K562 (cell line): ENCODE data around the gene XPC. TPM values are rescaled to one million over a fixed set of nuclear protein-coding genes. Genes with fewer than 3 reads are reported as not detected.

ENCODE experiments used
- BHLHE40 ChIP-seq: IDR thresholded peaks from 2 replicates; pipeline ENCODE4 v1.6.1; 2011; ENCODE audit warnings: low read length, improper control_type of control experiment
- BRF1 ChIP-seq: IDR thresholded peaks from 3 replicates; pipeline ENCODE4 v1.6.1; 2011; ENCODE audit warnings: borderline replicate concordance, mild to moderate bottlenecking; ENCODE audit not compliant: insufficient read length; ENCODE audit errors: extremely low read depth
- ELF4 ChIP-seq: fragments of 450-650 bp; formaldehyde crosslinking; IDR thresholded peaks from 2 replicates; pipeline ENCODE4 v1.4.0; 2022; ENCODE audit warnings: missing genetic modification characterization
- ETV5 ChIP-seq: sonication (generic); formaldehyde crosslinking; IDR thresholded peaks from 2 replicates; pipeline ENCODE4 v1.4.0; 2020; ENCODE audit warnings: low read depth, mild to moderate bottlenecking, missing genetic modification reagents
- FOXK1 ChIP-seq: sonication (generic); formaldehyde crosslinking; IDR thresholded peaks from 2 replicates; pipeline ENCODE4 v1.8.0; 2022; ENCODE audit warnings: missing genetic modification reagents, mild to moderate bottlenecking, borderline replicate concordance
- KLF13 ChIP-seq: fragments of 450-650 bp; IDR thresholded peaks from 2 replicates; pipeline ENCODE4 v1.6.1; 2016; ENCODE audit warnings: missing genetic modification characterization, low read depth, mild to moderate bottlenecking, missing compliant biosample characterization, moderate library complexity, borderline replicate concordance
- MYC ChIP-seq, 2 experiments: fragments of 250-450 bp in 1 of 2; sonication (Bioruptor Pico) in 1 of 2; IDR thresholded peaks; 2 replicates each; pipeline versions ENCODE4 v1.5.1 to v1.6.1; 2012 to 2021; ENCODE audit warnings: low read depth in 2 of 2, borderline replicate concordance in 1 of 2, improper control_type of control experiment in 1 of 2, low read length in 1 of 2, mild to moderate bottlenecking in 1 of 2, moderate library complexity in 1 of 2
- NBN ChIP-seq: fragments of 450-650 bp; IDR thresholded peaks from 2 replicates; pipeline ENCODE4 v1.6.1; 2016; ENCODE audit warnings: low read depth, mild to moderate bottlenecking
- NCOA2 ChIP-seq, 2 experiments: fragments of 450-650 bp; IDR thresholded peaks; 2 replicates each; pipeline ENCODE4 v1.6.1; 2018; ENCODE audit warnings: mild to moderate bottlenecking in 2 of 2, moderate library complexity in 1 of 2; ENCODE audit not compliant: partially characterized antibody in 2 of 2
- SMAD1 ChIP-seq: fragments of 150-350 bp; IDR thresholded peaks from 2 replicates; pipeline ENCODE4 v1.6.1; 2014; ENCODE audit warnings: low read length, low read depth; ENCODE audit not compliant: partially characterized antibody
- TAF15 ChIP-seq: fragments of 200-400 bp; formaldehyde crosslinking; IDR thresholded peaks from 2 replicates; pipeline ENCODE4 v1.6.1; 2017; ENCODE audit warnings: mild to moderate bottlenecking, low read depth, low read length, moderate library complexity
- TAF9B ChIP-seq: fragments of 450-650 bp; IDR thresholded peaks from 2 replicates; pipeline ENCODE4 v1.6.1; 2018; ENCODE audit warnings: mild to moderate bottlenecking; ENCODE audit not compliant: partially characterized antibody
- ZNF174 ChIP-seq: fragments of 250-450 bp; sonication (Bioruptor Pico); IDR thresholded peaks from 2 replicates; pipeline ENCODE4 v1.4.0; 2020; ENCODE audit warnings: mild to moderate bottlenecking
- polyA plus RNA-seq, 8 experiments: library from polyadenylated mRNA; depleted of rRNA in 4 of 8; stranded (reverse) in 5 of 8; unstranded in 3 of 8; fragments of >200 nt; fragmentation: Nextera tagmentation in 2 of 8; fragmentation: Illumina TruSeq in 1 of 8; extraction: Ambion mirVana in 2 of 8; extraction: Trizol in 1 of 8; gene quantifications; 2 replicates each; pipeline versions ENCODE4 v1.2.1 to v1.2.3, GENCODE V29; 2011 to 2014; ENCODE audit warnings: inconsistent platforms in 1 of 8, missing spikeins in 1 of 8
- total RNA-seq, 7 experiments: library from RNA; depleted of rRNA in 6 of 7; stranded (reverse); fragments of >200 nt in 6 of 7; fragmentation: Illumina TruSeq in 2 of 7; extraction: Trizol in 2 of 7; gene quantifications; 2 replicates each; pipeline versions ENCODE4 v1.2.1 to v1.2.3, GENCODE V29; 2011 to 2021; ENCODE audit warnings: low replicate concordance in 1 of 7
- TF ChIP-seq, protein P1 (sequence below): sonication (generic); formaldehyde crosslinking; IDR thresholded peaks from 2 replicates; pipeline ENCODE4 v1.8.0; 2022; ENCODE audit warnings: mild to moderate bottlenecking, missing genetic modification reagents, borderline replicate concordance
- TF ChIP-seq, protein P2 (sequence below), 2 experiments: IDR thresholded peaks; 2 replicates each; pipeline ENCODE4 v1.6.1; 2012; ENCODE audit warnings: improper control_type of control experiment in 2 of 2, low read depth in 2 of 2, low read length in 2 of 2, borderline replicate concordance in 1 of 2
- TF ChIP-seq, protein P3 (sequence below): fragments of 450-650 bp; IDR thresholded peaks from 2 replicates; pipeline ENCODE4 v1.7.0; 2016; ENCODE audit warnings: borderline replicate concordance
- TF ChIP-seq, protein P4 (sequence below): conservative IDR thresholded peaks from 2 replicates; pipeline ENCODE4 v1.6.1; 2011; ENCODE audit warnings: low read depth, mild to moderate bottlenecking, low read length; ENCODE audit not compliant: control insufficient read depth
- TF ChIP-seq, protein P5 (sequence below): fragments of 250-450 bp; sonication (Bioruptor Pico); IDR thresholded peaks from 2 replicates; pipeline ENCODE4 v1.4.0; 2020; ENCODE audit warnings: mild to moderate bottlenecking, moderate library complexity

The XPC gene
- total and polyA plus RNA-seq, 9 of the 15 experiments (the other 6 are each of a cell fraction or from before 2014, with no cell fraction given): 3.8 to 54.7 (median 41.3) TPM

DNA sequence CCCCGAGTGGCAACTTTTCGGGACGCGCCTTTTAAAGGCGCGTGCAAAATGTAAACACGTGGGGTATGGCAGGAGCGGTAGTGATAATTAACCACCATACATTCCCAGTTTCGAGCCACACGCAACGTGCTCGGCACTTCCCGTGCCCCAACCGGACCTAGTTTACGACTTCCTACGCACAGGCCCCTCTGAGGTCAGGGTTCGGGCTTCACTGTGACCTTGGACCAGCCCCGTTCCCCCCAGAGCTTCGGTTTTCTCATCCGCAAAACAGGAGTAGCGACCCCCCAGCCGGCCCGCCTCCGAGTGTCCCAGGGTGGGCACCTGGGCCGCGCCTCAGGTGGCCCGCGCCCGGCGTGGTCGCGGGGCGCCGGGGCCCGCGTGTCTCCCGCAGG is 54.2 kb downstream of the XPC start (continued):
- TF ChIP-seq TAF15: no peak
- TF ChIP-seq, protein P1, sequence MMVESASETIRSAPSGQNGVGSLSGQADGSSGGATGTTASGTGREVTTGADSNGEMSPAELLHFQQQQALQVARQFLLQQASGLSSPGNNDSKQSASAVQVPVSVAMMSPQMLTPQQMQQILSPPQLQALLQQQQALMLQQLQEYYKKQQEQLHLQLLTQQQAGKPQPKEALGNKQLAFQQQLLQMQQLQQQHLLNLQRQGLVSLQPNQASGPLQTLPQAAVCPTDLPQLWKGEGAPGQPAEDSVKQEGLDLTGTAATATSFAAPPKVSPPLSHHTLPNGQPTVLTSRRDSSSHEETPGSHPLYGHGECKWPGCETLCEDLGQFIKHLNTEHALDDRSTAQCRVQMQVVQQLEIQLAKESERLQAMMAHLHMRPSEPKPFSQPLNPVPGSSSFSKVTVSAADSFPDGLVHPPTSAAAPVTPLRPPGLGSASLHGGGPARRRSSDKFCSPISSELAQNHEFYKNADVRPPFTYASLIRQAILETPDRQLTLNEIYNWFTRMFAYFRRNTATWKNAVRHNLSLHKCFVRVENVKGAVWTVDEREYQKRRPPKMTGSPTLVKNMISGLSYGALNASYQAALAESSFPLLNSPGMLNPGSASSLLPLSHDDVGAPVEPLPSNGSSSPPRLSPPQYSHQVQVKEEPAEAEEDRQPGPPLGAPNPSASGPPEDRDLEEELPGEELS: no peak
- no peak for TF ChIP-seq ETV5
- no peak for TF ChIP-seq NCOA2 (IDR thresholded peaks at IDR 0.05; ENCODE audit: partially characterized antibody in 2 of 2)
- TF ChIP-seq TAF9B: no peak
- no peak for TF ChIP-seq NBN
- no peak for TF ChIP-seq ZNF174 (CRISPR knock-in tag)
- TF ChIP-seq KLF13 (tag): no peak
- TF ChIP-seq, protein P2, sequence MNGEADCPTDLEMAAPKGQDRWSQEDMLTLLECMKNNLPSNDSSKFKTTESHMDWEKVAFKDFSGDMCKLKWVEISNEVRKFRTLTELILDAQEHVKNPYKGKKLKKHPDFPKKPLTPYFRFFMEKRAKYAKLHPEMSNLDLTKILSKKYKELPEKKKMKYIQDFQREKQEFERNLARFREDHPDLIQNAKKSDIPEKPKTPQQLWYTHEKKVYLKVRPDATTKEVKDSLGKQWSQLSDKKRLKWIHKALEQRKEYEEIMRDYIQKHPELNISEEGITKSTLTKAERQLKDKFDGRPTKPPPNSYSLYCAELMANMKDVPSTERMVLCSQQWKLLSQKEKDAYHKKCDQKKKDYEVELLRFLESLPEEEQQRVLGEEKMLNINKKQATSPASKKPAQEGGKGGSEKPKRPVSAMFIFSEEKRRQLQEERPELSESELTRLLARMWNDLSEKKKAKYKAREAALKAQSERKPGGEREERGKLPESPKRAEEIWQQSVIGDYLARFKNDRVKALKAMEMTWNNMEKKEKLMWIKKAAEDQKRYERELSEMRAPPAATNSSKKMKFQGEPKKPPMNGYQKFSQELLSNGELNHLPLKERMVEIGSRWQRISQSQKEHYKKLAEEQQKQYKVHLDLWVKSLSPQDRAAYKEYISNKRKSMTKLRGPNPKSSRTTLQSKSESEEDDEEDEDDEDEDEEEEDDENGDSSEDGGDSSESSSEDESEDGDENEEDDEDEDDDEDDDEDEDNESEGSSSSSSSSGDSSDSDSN (IDR thresholded peaks at IDR 0.05; ENCODE audit: borderline replicate concordance in 1 of 2, low read depth in 2 of 2, low read length in 2 of 2): no peak
- no peak for TF ChIP-seq BRF1
- peak; percentile 41 for TF ChIP-seq BHLHE40
- TF ChIP-seq, protein P3, sequence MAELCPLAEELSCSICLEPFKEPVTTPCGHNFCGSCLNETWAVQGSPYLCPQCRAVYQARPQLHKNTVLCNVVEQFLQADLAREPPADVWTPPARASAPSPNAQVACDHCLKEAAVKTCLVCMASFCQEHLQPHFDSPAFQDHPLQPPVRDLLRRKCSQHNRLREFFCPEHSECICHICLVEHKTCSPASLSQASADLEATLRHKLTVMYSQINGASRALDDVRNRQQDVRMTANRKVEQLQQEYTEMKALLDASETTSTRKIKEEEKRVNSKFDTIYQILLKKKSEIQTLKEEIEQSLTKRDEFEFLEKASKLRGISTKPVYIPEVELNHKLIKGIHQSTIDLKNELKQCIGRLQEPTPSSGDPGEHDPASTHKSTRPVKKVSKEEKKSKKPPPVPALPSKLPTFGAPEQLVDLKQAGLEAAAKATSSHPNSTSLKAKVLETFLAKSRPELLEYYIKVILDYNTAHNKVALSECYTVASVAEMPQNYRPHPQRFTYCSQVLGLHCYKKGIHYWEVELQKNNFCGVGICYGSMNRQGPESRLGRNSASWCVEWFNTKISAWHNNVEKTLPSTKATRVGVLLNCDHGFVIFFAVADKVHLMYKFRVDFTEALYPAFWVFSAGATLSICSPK: no peak
- TF ChIP-seq, protein P4, sequence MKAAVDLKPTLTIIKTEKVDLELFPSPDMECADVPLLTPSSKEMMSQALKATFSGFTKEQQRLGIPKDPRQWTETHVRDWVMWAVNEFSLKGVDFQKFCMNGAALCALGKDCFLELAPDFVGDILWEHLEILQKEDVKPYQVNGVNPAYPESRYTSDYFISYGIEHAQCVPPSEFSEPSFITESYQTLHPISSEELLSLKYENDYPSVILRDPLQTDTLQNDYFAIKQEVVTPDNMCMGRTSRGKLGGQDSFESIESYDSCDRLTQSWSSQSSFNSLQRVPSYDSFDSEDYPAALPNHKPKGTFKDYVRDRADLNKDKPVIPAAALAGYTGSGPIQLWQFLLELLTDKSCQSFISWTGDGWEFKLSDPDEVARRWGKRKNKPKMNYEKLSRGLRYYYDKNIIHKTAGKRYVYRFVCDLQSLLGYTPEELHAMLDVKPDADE: no peak
- no peak for TF ChIP-seq SMAD1
- TF ChIP-seq, protein P5, sequence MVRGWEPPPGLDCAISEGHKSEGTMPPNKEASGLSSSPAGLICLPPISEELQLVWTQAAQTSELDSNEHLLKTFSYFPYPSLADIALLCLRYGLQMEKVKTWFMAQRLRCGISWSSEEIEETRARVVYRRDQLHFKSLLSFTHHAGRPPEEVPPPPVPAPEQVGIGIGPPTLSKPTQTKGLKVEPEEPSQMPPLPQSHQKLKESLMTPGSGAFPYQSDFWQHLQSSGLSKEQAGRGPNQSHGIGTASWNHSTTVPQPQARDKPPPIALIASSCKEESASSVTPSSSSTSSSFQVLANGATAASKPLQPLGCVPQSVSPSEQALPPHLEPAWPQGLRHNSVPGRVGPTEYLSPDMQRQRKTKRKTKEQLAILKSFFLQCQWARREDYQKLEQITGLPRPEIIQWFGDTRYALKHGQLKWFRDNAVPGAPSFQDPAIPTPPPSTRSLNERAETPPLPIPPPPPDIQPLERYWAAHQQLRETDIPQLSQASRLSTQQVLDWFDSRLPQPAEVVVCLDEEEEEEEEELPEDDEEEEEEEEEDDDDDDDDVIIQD (CRISPR knock-in tag): no peak
- TF ChIP-seq FOXK1 (CRISPR knock-in tag): peak; percentile 52; the same call in 1 of the 2 replicates
- peak; percentile 97 for TF ChIP-seq MYC (IDR thresholded peaks at IDR 0.05; ENCODE audit: low read depth, low read length)
- peak; percentile 93; the same call in 1 of the 2 replicates for TF ChIP-seq MYC (CRISPR knock-in tag; IDR thresholded peaks at IDR 0.05; ENCODE audit: borderline replicate concordance, low read depth)
- no peak for TF ChIP-seq ELF4
